ENCODE measurements around the gene CLPX. TPM values are rescaled to one million over a fixed set of nuclear protein-coding genes. Genes with fewer than 3 reads are reported as not detected.

The CLPX gene
- total and polyA plus RNA-seq, 9 of the 15 experiments (the other 6 are each of a cell fraction or from before 2014, with no cell fraction given) = 11.2 to 83.3 (median 51.3) TPM

DNA sequence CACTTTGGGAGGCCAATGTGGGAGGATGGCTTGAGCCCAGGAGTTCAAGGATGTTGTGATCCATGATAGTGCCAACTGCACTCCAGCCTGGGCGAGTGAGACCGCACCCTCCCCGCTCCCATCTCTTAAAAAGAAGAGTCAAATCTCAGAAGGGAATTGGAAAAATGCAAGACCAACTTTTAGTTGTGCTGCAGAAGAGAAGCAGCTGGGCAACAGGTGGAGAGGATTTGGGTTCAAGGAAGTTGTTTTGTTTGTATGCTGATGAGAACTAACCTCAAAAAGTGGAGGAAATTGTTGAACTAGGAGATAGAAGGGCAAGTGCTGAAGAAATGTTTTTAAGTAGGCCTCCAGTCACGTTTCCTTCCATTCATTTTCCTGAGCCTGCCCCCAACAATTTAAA lies 38.7 kb downstream of the CLPX start:
- Histone ChIP-seq H3K9ac (ENCODE audit: insufficient read depth in 1 of 2, low read depth in 2 of 2, low read length in 2 of 2) (no peak overlapping the region), H4K20me1 (replicated peaks; ENCODE audit: control insufficient read depth, insufficient read depth, low read length) (no peaks in the 10 kb centered on the region), H3K4me2 (ENCODE audit: insufficient read depth, low read length) (no peak overlapping the region), H3K4me3 (no peak overlapping the region), H2AFZ (ENCODE audit: low read depth, low read length) (no peak overlapping the region), H3K9me3 (replicated peaks; ENCODE audit: control insufficient read depth, insufficient read depth, low read depth, low read length) (no peaks in the 10 kb centered on the region), H3K27ac (ENCODE audit: extremely low read depth, low read depth, low read length) (no peak overlapping the region), H3K79me2 (ENCODE audit: control insufficient read depth, insufficient read depth, low read length) (no peaks in the 10 kb centered on the region), H3K27me3 (ENCODE audit: control insufficient read depth in 2 of 2, insufficient read depth in 2 of 2, low read length in 2 of 2) (no peaks in the 10 kb centered on the region), H3K4me1 (replicated peaks in 1 of 2; ENCODE audit: control insufficient read depth in 2 of 2, insufficient read depth in 2 of 2, low read length in 2 of 2) (no peaks in the 10 kb centered on the region), H3K36me3 (ENCODE audit: control insufficient read depth, insufficient read depth, low read length) (peaks cover 17% of the 10 kb centered on the region; the same call in 1 of the 3 replicates), H3K9me1 (ENCODE audit: control insufficient read depth, insufficient read depth, low read length) (no peaks in the 10 kb centered on the region)
- intact Hi-C loops (cut with micrococcal nuclease) = no loop called here
- ChIA-PET POLR2A (interaction anchor here (0.7 to 1.4 kb wide), 2 partner anchors 39 to 158 kb away, joined by 3 to 4 read pairs; partner anchors contain the start of gene CLPX), CTCF (ENCODE audit: low intra/inter-chr PET ratio) (no interaction called here)
- in situ Hi-C loops (cut with MboI) = no loop called here
- DNase-seq (ENCODE audit: extremely low read depth in 1 of 4, low spot score in 3 of 4) = no peak
- BruUV-seq (replicated peaks) = no TSS peak
- TF ChIP-seq DNMT1 (IDR thresholded peaks at IDR 0.05) = no peak
- TF ChIP-seq ZNF165 (CRISPR knock-in tag; IDR thresholded peaks at IDR 0.05; ENCODE audit: borderline replicate concordance) = no peak
- no peak for TF ChIP-seq RAD21 (CRISPR knock-in tag; conservative IDR thresholded peaks at IDR 0.05 in 1 of 2, IDR thresholded peaks at IDR 0.05 in 1 of 2)
- TF ChIP-seq NCOA1 (IDR thresholded peaks at IDR 0.05; ENCODE audit: low read depth) = no peak
- no peak for TF ChIP-seq ZNF134 (CRISPR knock-in tag; conservative IDR thresholded peaks at IDR 0.05)
- TF ChIP-seq, protein P1, sequence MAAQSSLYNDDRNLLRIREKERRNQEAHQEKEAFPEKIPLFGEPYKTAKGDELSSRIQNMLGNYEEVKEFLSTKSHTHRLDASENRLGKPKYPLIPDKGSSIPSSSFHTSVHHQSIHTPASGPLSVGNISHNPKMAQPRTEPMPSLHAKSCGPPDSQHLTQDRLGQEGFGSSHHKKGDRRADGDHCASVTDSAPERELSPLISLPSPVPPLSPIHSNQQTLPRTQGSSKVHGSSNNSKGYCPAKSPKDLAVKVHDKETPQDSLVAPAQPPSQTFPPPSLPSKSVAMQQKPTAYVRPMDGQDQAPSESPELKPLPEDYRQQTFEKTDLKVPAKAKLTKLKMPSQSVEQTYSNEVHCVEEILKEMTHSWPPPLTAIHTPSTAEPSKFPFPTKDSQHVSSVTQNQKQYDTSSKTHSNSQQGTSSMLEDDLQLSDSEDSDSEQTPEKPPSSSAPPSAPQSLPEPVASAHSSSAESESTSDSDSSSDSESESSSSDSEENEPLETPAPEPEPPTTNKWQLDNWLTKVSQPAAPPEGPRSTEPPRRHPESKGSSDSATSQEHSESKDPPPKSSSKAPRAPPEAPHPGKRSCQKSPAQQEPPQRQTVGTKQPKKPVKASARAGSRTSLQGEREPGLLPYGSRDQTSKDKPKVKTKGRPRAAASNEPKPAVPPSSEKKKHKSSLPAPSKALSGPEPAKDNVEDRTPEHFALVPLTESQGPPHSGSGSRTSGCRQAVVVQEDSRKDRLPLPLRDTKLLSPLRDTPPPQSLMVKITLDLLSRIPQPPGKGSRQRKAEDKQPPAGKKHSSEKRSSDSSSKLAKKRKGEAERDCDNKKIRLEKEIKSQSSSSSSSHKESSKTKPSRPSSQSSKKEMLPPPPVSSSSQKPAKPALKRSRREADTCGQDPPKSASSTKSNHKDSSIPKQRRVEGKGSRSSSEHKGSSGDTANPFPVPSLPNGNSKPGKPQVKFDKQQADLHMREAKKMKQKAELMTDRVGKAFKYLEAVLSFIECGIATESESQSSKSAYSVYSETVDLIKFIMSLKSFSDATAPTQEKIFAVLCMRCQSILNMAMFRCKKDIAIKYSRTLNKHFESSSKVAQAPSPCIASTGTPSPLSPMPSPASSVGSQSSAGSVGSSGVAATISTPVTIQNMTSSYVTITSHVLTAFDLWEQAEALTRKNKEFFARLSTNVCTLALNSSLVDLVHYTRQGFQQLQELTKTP (IDR thresholded peaks at IDR 0.05; ENCODE audit: low read depth in 1 of 2, partially characterized antibody in 2 of 2) = no peak
- no peak for TF ChIP-seq BRF1 (IDR thresholded peaks at IDR 0.05; ENCODE audit: borderline replicate concordance, extremely low read depth, insufficient read length)
- TF ChIP-seq, protein P2, sequence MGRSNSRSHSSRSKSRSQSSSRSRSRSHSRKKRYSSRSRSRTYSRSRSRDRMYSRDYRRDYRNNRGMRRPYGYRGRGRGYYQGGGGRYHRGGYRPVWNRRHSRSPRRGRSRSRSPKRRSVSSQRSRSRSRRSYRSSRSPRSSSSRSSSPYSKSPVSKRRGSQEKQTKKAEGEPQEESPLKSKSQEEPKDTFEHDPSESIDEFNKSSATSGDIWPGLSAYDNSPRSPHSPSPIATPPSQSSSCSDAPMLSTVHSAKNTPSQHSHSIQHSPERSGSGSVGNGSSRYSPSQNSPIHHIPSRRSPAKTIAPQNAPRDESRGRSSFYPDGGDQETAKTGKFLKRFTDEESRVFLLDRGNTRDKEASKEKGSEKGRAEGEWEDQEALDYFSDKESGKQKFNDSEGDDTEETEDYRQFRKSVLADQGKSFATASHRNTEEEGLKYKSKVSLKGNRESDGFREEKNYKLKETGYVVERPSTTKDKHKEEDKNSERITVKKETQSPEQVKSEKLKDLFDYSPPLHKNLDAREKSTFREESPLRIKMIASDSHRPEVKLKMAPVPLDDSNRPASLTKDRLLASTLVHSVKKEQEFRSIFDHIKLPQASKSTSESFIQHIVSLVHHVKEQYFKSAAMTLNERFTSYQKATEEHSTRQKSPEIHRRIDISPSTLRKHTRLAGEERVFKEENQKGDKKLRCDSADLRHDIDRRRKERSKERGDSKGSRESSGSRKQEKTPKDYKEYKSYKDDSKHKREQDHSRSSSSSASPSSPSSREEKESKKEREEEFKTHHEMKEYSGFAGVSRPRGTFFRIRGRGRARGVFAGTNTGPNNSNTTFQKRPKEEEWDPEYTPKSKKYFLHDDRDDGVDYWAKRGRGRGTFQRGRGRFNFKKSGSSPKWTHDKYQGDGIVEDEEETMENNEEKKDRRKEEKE (IDR thresholded peaks at IDR 0.05; ENCODE audit: borderline replicate concordance in 1 of 2, control insufficient read depth in 1 of 2, low read depth in 2 of 2, low read length in 1 of 2) = no peak
- TF ChIP-seq CEBPG (CRISPR knock-in tag; IDR thresholded peaks at IDR 0.05) = no peak
- TF ChIP-seq CEBPG (tag; conservative IDR thresholded peaks at IDR 0.05 in 1 of 2, IDR thresholded peaks at IDR 0.05 in 1 of 2) = no peak
- no peak for TF ChIP-seq C11orf30 (IDR thresholded peaks at IDR 0.05; ENCODE audit: low read depth)
- no peak for TF ChIP-seq ZFP36 (IDR thresholded peaks at IDR 0.05; ENCODE audit: low read depth, low read length, partially characterized antibody)
- ATAC-seq = no peak
- no peak for FAIRE-seq
- 85% methylated on average over 4 of the region's 4 CpGs for WGBS (ENCODE audit: insufficient coverage, low coverage, missing lambda C conversion rate)

Measured in K562 (cell line).